Natural killer cell (primary cell): ENCODE data around the gene KANK2. TPM values are rescaled to one million over a fixed set of nuclear protein-coding genes. Genes with fewer than 3 reads are reported as not detected.

ENCODE experiments used
- ATAC-seq, 3 donors: fragments of 150-1000 bp in 2 of 3; fragments of 200-7000 bp in 1 of 3; cut with Tn5 transposase; 1 replicate in 1 of 3; 2 replicates in 2 of 3; pipeline ENCODE4 v1.10.0; 2021; ENCODE audit warnings: mild to moderate bottlenecking in 2 of 3, moderate library complexity in 2 of 3
- DNase-seq, 2 donors: peaks; one replicate each; pipeline versions ENCODE4 v3.0.0 to v3.0.0-alpha.2; 2013 to 2021; ENCODE audit warnings: mixed read lengths in 1 of 2
- H3K27ac ChIP-seq: one replicate; pipeline ENCODE4 v1.5.1; 2013; ENCODE audit warnings: mild to moderate bottlenecking, low read length
- H3K27me3 ChIP-seq: one replicate; pipeline ENCODE4 v1.6.1; 2013; ENCODE audit warnings: low read length; ENCODE audit not compliant: control insufficient read depth, insufficient read depth
- H3K36me3 ChIP-seq: one replicate; pipeline ENCODE4 v1.6.1; 2013; ENCODE audit warnings: low read length; ENCODE audit not compliant: control insufficient read depth, insufficient read depth
- H3K4me1 ChIP-seq: one replicate; pipeline ENCODE4 v1.6.1; 2013; ENCODE audit warnings: low read length; ENCODE audit not compliant: control insufficient read depth, insufficient read depth
- H3K4me3 ChIP-seq: one replicate; pipeline ENCODE4 v1.5.1; 2013; ENCODE audit warnings: low read length
- H3K9me3 ChIP-seq: one replicate; pipeline ENCODE4 v1.6.1; 2013; ENCODE audit warnings: low read length; ENCODE audit not compliant: control insufficient read depth, insufficient read depth
- H3K27ac Mint-ChIP-seq, 2 donors: one replicate each; pipeline ENCODE4 v1.8.0; 2022; ENCODE audit warnings: mild to moderate bottlenecking in 2 of 2, mixed read lengths in 2 of 2, moderate library complexity in 1 of 2
- H3K27me3 Mint-ChIP-seq, 2 donors: one replicate each; pipeline ENCODE4 v1.8.0; 2022; ENCODE audit warnings: low read depth in 2 of 2, mixed read lengths in 2 of 2
- H3K36me3 Mint-ChIP-seq: one replicate; pipeline ENCODE4 v1.8.0; 2022; ENCODE audit warnings: mixed read lengths
- H3K4me1 Mint-ChIP-seq, 2 donors: one replicate each; pipeline ENCODE4 v1.8.0; 2022; ENCODE audit warnings: mixed read lengths in 2 of 2
- H3K4me3 Mint-ChIP-seq: one replicate; pipeline ENCODE4 v1.8.0; 2022; ENCODE audit warnings: mild to moderate bottlenecking, moderate library complexity, mixed read lengths
- H3K9me3 Mint-ChIP-seq, 2 donors: one replicate each; pipeline ENCODE4 v1.8.0; 2022; ENCODE audit warnings: mixed read lengths in 2 of 2
- WGBS: methylation state at CpG from one replicate; pipeline ENCODE4 v1.1.7; 2013; ENCODE audit warnings: missing lambda C conversion rate; ENCODE audit not compliant: insufficient coverage; 5-methylcytosine and 5-hydroxymethylcytosine counted together
- intact Hi-C: fragments of 100-400 bp; cut with micrococcal nuclease; formaldehyde crosslinking; loops from one replicate; pipeline ENCODE4 v1.14.2; 2022
- total RNA-seq, 4 donors: library from RNA; stranded (reverse); fragments of 120-200 nt in 1 of 4; gene quantifications; one replicate each; pipeline versions ENCODE4 v1.2.3 to v1.2.4, GENCODE V29; 2013 to 2022
- TF ChIP-seq, protein P1 (sequence below): fragments of 200-600 bp; IDR thresholded peaks from one replicate; pipeline ENCODE4 v1.8.0; 2022; ENCODE audit warnings: antibody characterized with exemption

KANK2 gene
- total RNA-seq, 3 donors from 2014 or later (not counting 1 experiment from before 2014, with no cell fraction given), result 0.82 to 1.3 (median 0.85) TPM

GRCh38 chr19:11138601-11139300 is 58.6 kb downstream of the KANK2 start:
- no peak for ATAC-seq
- Histone ChIP-seq H3K4me1 (peaks cover 31% of the 10 kb centered on the region), H3K27ac (no peak overlapping the region), H3K9me3 (no peaks in the 10 kb centered on the region), H3K27me3 (no peaks in the 10 kb centered on the region), H3K36me3 (no peaks in the 10 kb centered on the region), H3K4me3 (no peak overlapping the region)
- no peaks in the 10 kb centered on the region for H3K27me3 Mint-ChIP-seq
- H3K9me3 Mint-ChIP-seq, result no peaks in the 10 kb centered on the region
- peaks cover 0 to 10% of the 10 kb centered on the region in 2 donors for H3K4me1 Mint-ChIP-seq
- DNase-seq, result no peak
- 52% methylated on average over 13 of the region's 13 CpGs for WGBS
- TF ChIP-seq, protein P1, sequence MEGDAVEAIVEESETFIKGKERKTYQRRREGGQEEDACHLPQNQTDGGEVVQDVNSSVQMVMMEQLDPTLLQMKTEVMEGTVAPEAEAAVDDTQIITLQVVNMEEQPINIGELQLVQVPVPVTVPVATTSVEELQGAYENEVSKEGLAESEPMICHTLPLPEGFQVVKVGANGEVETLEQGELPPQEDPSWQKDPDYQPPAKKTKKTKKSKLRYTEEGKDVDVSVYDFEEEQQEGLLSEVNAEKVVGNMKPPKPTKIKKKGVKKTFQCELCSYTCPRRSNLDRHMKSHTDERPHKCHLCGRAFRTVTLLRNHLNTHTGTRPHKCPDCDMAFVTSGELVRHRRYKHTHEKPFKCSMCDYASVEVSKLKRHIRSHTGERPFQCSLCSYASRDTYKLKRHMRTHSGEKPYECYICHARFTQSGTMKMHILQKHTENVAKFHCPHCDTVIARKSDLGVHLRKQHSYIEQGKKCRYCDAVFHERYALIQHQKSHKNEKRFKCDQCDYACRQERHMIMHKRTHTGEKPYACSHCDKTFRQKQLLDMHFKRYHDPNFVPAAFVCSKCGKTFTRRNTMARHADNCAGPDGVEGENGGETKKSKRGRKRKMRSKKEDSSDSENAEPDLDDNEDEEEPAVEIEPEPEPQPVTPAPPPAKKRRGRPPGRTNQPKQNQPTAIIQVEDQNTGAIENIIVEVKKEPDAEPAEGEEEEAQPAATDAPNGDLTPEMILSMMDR, result no peak
- H3K27ac Mint-ChIP-seq, result no peak overlapping the region
- no peak overlapping the region for H3K4me3 Mint-ChIP-seq
- intact Hi-C loops, result no loop called here
- no peaks in the 10 kb centered on the region for H3K36me3 Mint-ChIP-seq

- Mint-ChIP-seq H3K36me3 (no peaks in the 10 kb centered on the region), H3K27me3 (no peaks in the 10 kb centered on the region), H3K27ac (peak overlapping the region in 1 of 2 donors; percentile 57), H3K4me3 (peak overlapping the region; percentile 76), H3K4me1 (peaks cover 0 to 10% of the 10 kb centered on the region in 2 donors), H3K9me3 (no peaks in the 10 kb centered on the region)
- TF ChIP-seq, protein P1, result peak; percentile 48
- no peaks in the 10 kb centered on the region for H3K36me3 ChIP-seq
- no peaks in the 10 kb centered on the region for H3K9me3 ChIP-seq
- H3K27ac ChIP-seq, result no peak overlapping the region
- intact Hi-C loops, result no loop called here
- peaks cover 23% of the 10 kb centered on the region for H3K4me1 ChIP-seq
- DNase-seq, result peak in 1 of 2 donors; percentile 81
- no peaks in the 10 kb centered on the region for H3K27me3 ChIP-seq
- 15% methylated on average over 28 of the region's 28 CpGs for WGBS
- peak overlapping the region; percentile 36 for H3K4me3 ChIP-seq
- ATAC-seq, result peak; percentile 49 to 82 (median 61)
Measured at GRCh38 chr19:11137542-11138384, 59.6 kb downstream of the KANK2 start.

DNA sequence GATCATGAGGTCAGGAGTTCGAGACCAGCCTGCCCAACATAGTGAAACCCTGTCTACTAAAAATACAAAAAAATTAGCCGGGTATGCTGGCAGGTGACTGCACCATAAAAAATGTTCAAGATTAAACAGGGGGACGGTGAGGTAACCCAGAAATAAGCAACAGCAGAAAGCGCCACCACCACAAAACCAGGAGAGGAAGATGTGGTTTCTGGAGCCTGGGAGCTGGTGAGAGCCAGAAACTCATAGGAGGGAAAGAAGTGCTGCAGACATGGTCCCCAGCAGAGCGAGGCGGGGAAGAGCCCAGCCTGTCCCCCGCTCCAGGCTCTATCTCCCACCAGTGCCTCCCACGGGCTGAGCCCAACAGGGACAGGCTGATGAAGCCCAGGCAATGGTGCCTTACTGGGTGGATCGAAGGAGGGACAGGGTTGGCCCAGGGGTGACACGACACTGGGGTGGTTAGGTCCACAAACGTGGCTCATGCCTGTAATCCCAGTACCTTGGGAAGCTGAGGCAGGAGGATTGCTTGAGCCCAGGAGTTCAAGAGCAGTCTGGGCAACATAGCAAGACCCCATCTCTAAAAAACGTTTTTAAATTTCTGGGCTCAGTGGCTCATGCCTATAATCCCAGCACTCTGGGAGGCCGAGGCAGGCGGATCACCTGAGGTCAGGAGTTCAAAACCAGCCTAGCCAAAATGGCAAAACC is 60.8 kb downstream of the KANK2 start:
- no peak overlapping the region for H3K4me3 Mint-ChIP-seq
- Histone ChIP-seq H3K4me1 (peaks cover 20% of the 10 kb centered on the region), H3K4me3 (no peak overlapping the region), H3K27ac (no peak overlapping the region), H3K27me3 (no peaks in the 10 kb centered on the region), H3K36me3 (peaks cover 6% of the 10 kb centered on the region), H3K9me3 (no peaks in the 10 kb centered on the region)
- no peak for DNase-seq
- H3K27me3 Mint-ChIP-seq, result no peaks in the 10 kb centered on the region
- H3K9me3 Mint-ChIP-seq, result no peaks in the 10 kb centered on the region
- H3K27ac Mint-ChIP-seq, result no peak overlapping the region
- H3K36me3 Mint-ChIP-seq, result no peaks in the 10 kb centered on the region
- intact Hi-C loops, result no loop called here
- ATAC-seq, result no peak
- 80% methylated on average over 13 of the region's 14 CpGs for WGBS
- peaks cover 0 to 10% of the 10 kb centered on the region in 2 donors for H3K4me1 Mint-ChIP-seq
- TF ChIP-seq, protein P1, result no peak
